Upper lobe of left lung (tissue), 6 donors: ENCODE results near the gene FXYD4. TPM values are rescaled to one million over a fixed set of nuclear protein-coding genes. Genes with fewer than 3 reads are reported as not detected.
A peak's percentile ranks its signal among the peaks of the same experiment; 100 is the strongest.

ENCODE experiments used
- ATAC-seq, 2 donors: fragments of 200-7000 bp; cut with Tn5 transposase; one replicate each; pipeline ENCODE4 v1.9.1; 2022; ENCODE audit warnings: mild to moderate bottlenecking in 2 of 2, moderate library complexity in 2 of 2; ENCODE audit not compliant: low FRiP score in 2 of 2
- DNase-seq, 2 donors: peaks; one replicate each; pipeline ENCODE4 v3.0.0-alpha.2; 2019 to 2020
- H3K27ac ChIP-seq, 4 donors: fragments of 200-600 bp; sonication (generic); one replicate each; pipeline ENCODE4 v1.5.1; 2016 to 2019
- H3K27me3 ChIP-seq, 4 donors: fragments of 200-600 bp; sonication (generic); one replicate each; pipeline ENCODE4 v1.5.1; 2017 to 2019
- H3K36me3 ChIP-seq, 4 donors: fragments of 200-600 bp; sonication (generic); one replicate each; pipeline ENCODE4 v1.5.1; 2016 to 2019
- H3K4me1 ChIP-seq, 4 donors: fragments of 200-600 bp; sonication (generic); one replicate each; pipeline ENCODE4 v1.5.1; 2018 to 2019
- H3K4me3 ChIP-seq, 4 donors: fragments of 200-600 bp; sonication (generic); one replicate each; pipeline ENCODE4 v1.5.1; 2017 to 2019; ENCODE audit warnings: mild to moderate bottlenecking in 2 of 4, moderate library complexity in 1 of 4
- H3K9me3 ChIP-seq, 4 donors: fragments of 200-600 bp; sonication (generic); one replicate each; pipeline ENCODE4 v1.5.1; 2018 to 2019
- EP300 ChIP-seq, 4 donors: sonication (generic); formaldehyde crosslinking; IDR thresholded peaks; one replicate each; pipeline ENCODE4 v1.5.1; 2017; ENCODE audit warnings: antibody characterized with exemption in 4 of 4, control low read depth in 2 of 4
- POLR2A ChIP-seq, 4 donors: fragments of 450-650 bp; IDR thresholded peaks; one replicate each; pipeline ENCODE4 v1.5.1; 2016 to 2017; ENCODE audit warnings: antibody characterized with exemption in 4 of 4, mild to moderate bottlenecking in 2 of 4
- POLR2AphosphoS5 ChIP-seq, 2 donors: sonication (generic); formaldehyde crosslinking; IDR thresholded peaks; one replicate each; pipeline ENCODE4 v1.5.1; 2017; ENCODE audit warnings: antibody characterized with exemption in 2 of 2
- WGBS, 2 donors: methylation state at CpG; one replicate each; pipeline ENCODE4 v1.1.5; 2017 to 2018; 5-methylcytosine and 5-hydroxymethylcytosine counted together
- total RNA-seq, 6 donors: library from RNA; depleted of rRNA in 4 of 6; stranded (reverse); fragments of >200 nt in 4 of 6; gene quantifications; one replicate each; pipeline versions ENCODE4 v1.1.0 to v1.2.1, GENCODE V29; 2016 to 2021
- TF ChIP-seq, protein P1 (sequence below), 6 experiments: fragments of 450-650 bp in 4 of 6; fragments of 200-600 bp in 2 of 6; sonication (generic) in 2 of 6; IDR thresholded peaks; one replicate each; pipeline ENCODE4 v1.5.1; 2016 to 2019; ENCODE audit warnings: antibody characterized with exemption in 6 of 6
- donor health status: DM: no; HTN: no; CAD: no; lungs with moderate emphysema.
- donor health status: DM: no; HTN: yes; CAD: no; lungs with severe emphysema.

FXYD4 gene
- total RNA-seq, 6 donors from 2014 or later = 2.5 to 4.0 (median 2.7) TPM; not detected in 3

DNA sequence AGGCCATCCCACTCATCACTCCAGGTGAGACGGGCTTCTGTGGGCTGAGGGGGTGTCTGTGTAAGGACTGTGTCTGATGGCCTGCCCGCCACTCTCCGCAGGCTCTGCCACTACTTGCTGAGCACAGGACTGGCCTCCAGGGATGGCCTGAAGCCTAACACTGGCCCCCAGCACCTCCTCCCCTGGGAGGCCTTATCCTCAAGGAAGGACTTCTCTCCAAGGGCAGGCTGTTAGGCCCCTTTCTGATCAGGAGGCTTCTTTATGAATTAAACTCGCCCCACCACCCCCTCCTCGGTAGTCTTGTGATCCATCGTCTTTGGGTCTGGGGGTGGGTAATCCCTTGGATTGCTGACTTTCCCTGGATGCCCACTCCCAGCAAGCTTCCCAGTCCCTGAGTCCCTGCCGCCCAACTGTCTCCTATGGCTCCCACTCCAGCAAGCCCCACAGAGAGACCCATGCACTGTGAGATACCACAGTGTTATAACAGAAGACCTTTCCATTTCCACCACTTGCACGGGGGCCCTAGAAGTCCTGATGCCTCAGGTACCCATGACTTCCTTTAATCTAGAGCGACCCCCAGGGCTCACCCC is 4.7 kb downstream of the FXYD4 start:
- DNase-seq (no peak), ATAC-seq (no peak)
- no peak overlapping the region for H3K4me3 ChIP-seq
- no peaks in the 10 kb centered on the region for H3K9me3 ChIP-seq
- H3K27ac ChIP-seq = no peak overlapping the region
- no peaks in the 10 kb centered on the region for H3K36me3 ChIP-seq
- whole genome bisulfite sequencing, 2 donors = 85 to 92% methylated on average over 6 to 8 of the region's 9 CpGs
- TF ChIP-seq POLR2A (IDR thresholded peaks at IDR 0.05) = no peak
- TF ChIP-seq POLR2AphosphoS5 (IDR thresholded peaks at IDR 0.05) = no peak
- TF ChIP-seq EP300 (IDR thresholded peaks at IDR 0.05) = no peak
- TF ChIP-seq, protein P1, sequence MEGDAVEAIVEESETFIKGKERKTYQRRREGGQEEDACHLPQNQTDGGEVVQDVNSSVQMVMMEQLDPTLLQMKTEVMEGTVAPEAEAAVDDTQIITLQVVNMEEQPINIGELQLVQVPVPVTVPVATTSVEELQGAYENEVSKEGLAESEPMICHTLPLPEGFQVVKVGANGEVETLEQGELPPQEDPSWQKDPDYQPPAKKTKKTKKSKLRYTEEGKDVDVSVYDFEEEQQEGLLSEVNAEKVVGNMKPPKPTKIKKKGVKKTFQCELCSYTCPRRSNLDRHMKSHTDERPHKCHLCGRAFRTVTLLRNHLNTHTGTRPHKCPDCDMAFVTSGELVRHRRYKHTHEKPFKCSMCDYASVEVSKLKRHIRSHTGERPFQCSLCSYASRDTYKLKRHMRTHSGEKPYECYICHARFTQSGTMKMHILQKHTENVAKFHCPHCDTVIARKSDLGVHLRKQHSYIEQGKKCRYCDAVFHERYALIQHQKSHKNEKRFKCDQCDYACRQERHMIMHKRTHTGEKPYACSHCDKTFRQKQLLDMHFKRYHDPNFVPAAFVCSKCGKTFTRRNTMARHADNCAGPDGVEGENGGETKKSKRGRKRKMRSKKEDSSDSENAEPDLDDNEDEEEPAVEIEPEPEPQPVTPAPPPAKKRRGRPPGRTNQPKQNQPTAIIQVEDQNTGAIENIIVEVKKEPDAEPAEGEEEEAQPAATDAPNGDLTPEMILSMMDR (IDR thresholded peaks at IDR 0.05) = no peak
- H3K4me1 ChIP-seq = no peaks in the 10 kb centered on the region
- H3K27me3 ChIP-seq = no peaks in the 10 kb centered on the region

GRCh38 chr10:43376828-43377423 is 5.5 kb downstream of the FXYD4 start:
- no peaks in the 10 kb centered on the region for H3K9me3 ChIP-seq
- no peaks in the 10 kb centered on the region for H3K4me1 ChIP-seq
- 67 to 100% methylated on average over 1 of the region's 2 CpGs for WGBS, 2 donors
- ATAC-seq = no peak
- no peaks in the 10 kb centered on the region for H3K36me3 ChIP-seq
- H3K27ac ChIP-seq = peak overlapping the region in 1 of 4 donors; percentile 30
- no peak for DNase-seq
- H3K4me3 ChIP-seq = no peak overlapping the region
- no peaks in the 10 kb centered on the region for H3K27me3 ChIP-seq
- TF ChIP-seq POLR2AphosphoS5 (IDR thresholded peaks at IDR 0.05) (no peak), POLR2A (IDR thresholded peaks at IDR 0.05) (no peak), EP300 (IDR thresholded peaks at IDR 0.05) (no peak)
- TF ChIP-seq, protein P1 (IDR thresholded peaks at IDR 0.05) = no peak

DNA sequence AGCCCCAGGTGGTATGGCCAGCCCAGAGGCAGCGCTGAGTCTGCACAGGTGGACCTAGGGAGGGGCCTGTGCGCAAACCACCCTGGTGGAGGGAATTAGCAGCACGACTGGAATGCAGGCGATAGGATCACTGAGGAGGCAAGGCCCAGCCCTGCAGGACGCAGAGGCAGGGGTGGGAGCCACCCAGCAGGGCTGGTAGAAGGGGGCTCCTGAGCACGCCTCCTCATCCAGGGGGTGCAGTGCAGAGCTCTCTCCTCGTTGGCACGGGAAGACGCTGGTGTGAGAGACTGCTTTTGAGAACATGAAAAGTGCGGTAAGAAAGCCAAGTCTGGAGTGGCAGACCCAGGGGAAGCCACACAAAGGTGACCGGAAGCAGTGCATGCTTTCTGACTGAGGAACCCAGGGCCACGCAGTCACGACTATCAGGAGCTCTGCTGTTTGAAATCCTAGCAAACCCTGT is 6.0 kb downstream of the FXYD4 start:
- no peak for DNase-seq
- Histone ChIP-seq H3K27me3 (no peaks in the 10 kb centered on the region), H3K36me3 (no peaks in the 10 kb centered on the region), H3K9me3 (no peaks in the 10 kb centered on the region), H3K4me3 (no peak overlapping the region), H3K4me1 (no peaks in the 10 kb centered on the region), H3K27ac (peak overlapping the region in 1 of 4 donors; percentile 30)
- no peak for TF ChIP-seq POLR2A (IDR thresholded peaks at IDR 0.05)
- TF ChIP-seq, protein P1 (IDR thresholded peaks at IDR 0.05) = peak in 4 of 6 experiments; percentile 30 to 72 (median 39)
- 71 to 73% methylated on average over 9 to 13 of the region's 13 CpGs for WGBS, 2 donors
- ATAC-seq = peak; percentile 41 to 76

GRCh38 chr10:43380610-43381222 is 9.3 kb downstream of the FXYD4 start:
- no peak overlapping the region for H3K4me3 ChIP-seq
- H3K4me1 ChIP-seq = no peaks in the 10 kb centered on the region
- TF ChIP-seq, protein P1 (IDR thresholded peaks at IDR 0.05) = no peak
- no peak for TF ChIP-seq POLR2AphosphoS5 (IDR thresholded peaks at IDR 0.05)
- TF ChIP-seq EP300 (IDR thresholded peaks at IDR 0.05) = no peak
- no peak for TF ChIP-seq POLR2A (IDR thresholded peaks at IDR 0.05)
- no peak overlapping the region for H3K27ac ChIP-seq
- no peak for ATAC-seq
- H3K9me3 ChIP-seq = no peaks in the 10 kb centered on the region
- no peak for DNase-seq
- peaks cover 0 to 17% (median 6%) of the 10 kb centered on the region in 4 donors for H3K36me3 ChIP-seq
- H3K27me3 ChIP-seq = no peaks in the 10 kb centered on the region
- 81 to 82% methylated on average over 5 of the region's 5 CpGs for WGBS, 2 donors
